Measurements from ENCODE around the gene MAIP1. TPM values are rescaled to one million over a fixed set of nuclear protein-coding genes. Genes with fewer than 3 reads are reported as not detected.
A peak's percentile ranks its signal among the peaks of the same experiment; 100 is the strongest.

Gene MAIP1
- total RNA-seq, 1 experiment from 2014 or later: 32.3 TPM

- no peaks in the 10 kb centered on the region for H3K9me3 ChIP-seq (ENCODE audit: control insufficient read depth, low read depth, low read length)
- H4K20me1 ChIP-seq (ENCODE audit: control insufficient read depth, insufficient read depth, insufficient read length): no peaks in the 10 kb centered on the region
- TF ChIP-seq CTCF (conservative IDR thresholded peaks at IDR 0.05): no peak
- peak overlapping the region in 1 of 3 experiments; percentile 78; a peak in 1 of 7 replicates for H3K27ac Mint-ChIP-seq
- H4K91ac ChIP-seq (ENCODE audit: insufficient read length, low read depth, low read length): no peak overlapping the region
- H3K56ac ChIP-seq (ENCODE audit: insufficient read length, low read depth, low read length): no peak overlapping the region
- no peak overlapping the region for H2BK120ac ChIP-seq (ENCODE audit: low read depth, low read length, poor library complexity, severe bottlenecking)
- WGBS (ENCODE audit: extremely low coverage, insufficient read length, low lambda C conversion rate): no CpG with 5 or more reads among the region's 2 CpGs
- peaks cover 25 to 42% (median 37%) of the 10 kb centered on the region in 3 experiments for H3K36me3 Mint-ChIP-seq (ENCODE audit: insufficient read depth in 1 of 3, low read depth in 3 of 3)
- no peak overlapping the region for H3K14ac ChIP-seq (ENCODE audit: insufficient read depth, low read length)
- H2AFZ ChIP-seq (ENCODE audit: low read length): no peak overlapping the region
- no peak for DNase-seq
- no peak overlapping the region for H3K4me3 Mint-ChIP-seq
- H3K23me2 ChIP-seq (ENCODE audit: insufficient read length, low read depth, low read length, poor library complexity, severe bottlenecking): no peaks in the 10 kb centered on the region
- no peak overlapping the region for H2BK15ac ChIP-seq (ENCODE audit: low read depth, low read length)
- no peak overlapping the region for H2BK5ac ChIP-seq (ENCODE audit: insufficient read length, low read length)
- H2BK12ac ChIP-seq (ENCODE audit: insufficient read length, low read depth, low read length): no peak overlapping the region
- no peak overlapping the region for H3K27ac ChIP-seq (ENCODE audit: insufficient read length, low read depth, low read length)
- no peaks in the 10 kb centered on the region for H3K9me3 Mint-ChIP-seq
- no peak overlapping the region for H3K18ac ChIP-seq (ENCODE audit: insufficient read length, low read depth, low read length)
- no peak overlapping the region for H3K4me2 ChIP-seq (ENCODE audit: insufficient read depth, insufficient read length, low read length)
- peaks cover 37 to 40% of the 10 kb centered on the region in 2 experiments for H3K4me1 Mint-ChIP-seq
- H3K9ac ChIP-seq (ENCODE audit: extremely low read depth, insufficient read length, low read length): no peak overlapping the region
- H3T11ph ChIP-seq (ENCODE audit: low read length): no peak overlapping the region
- H3K79me1 ChIP-seq (ENCODE audit: insufficient read depth, low read depth, low read length, poor library complexity, severe bottlenecking): peaks cover 4% of the 10 kb centered on the region
- no peaks in the 10 kb centered on the region for H3K4me1 ChIP-seq (ENCODE audit: insufficient read depth, low read length)
- peaks cover 12% of the 10 kb centered on the region; the same call in 1 of the 2 replicates for H3K79me2 ChIP-seq (ENCODE audit: insufficient read depth, low read length)
- H3K27me3 ChIP-seq (ENCODE audit: insufficient read depth, low read length): no peaks in the 10 kb centered on the region
- no peak overlapping the region for H4K8ac ChIP-seq (replicated peaks; ENCODE audit: insufficient read length, low read depth, low read length)
- H3K23ac ChIP-seq (ENCODE audit: insufficient read length, low read depth, low read length): no peak overlapping the region
- H4K5ac ChIP-seq (ENCODE audit: insufficient read length, low read depth, low read length): no peak overlapping the region
- no peak overlapping the region for H2BK20ac ChIP-seq (ENCODE audit: low read depth, low read length, poor library complexity, severe bottlenecking)
- no peaks in the 10 kb centered on the region for H3K27me3 Mint-ChIP-seq (ENCODE audit: low read depth)
- no peak overlapping the region for H3K4ac ChIP-seq (ENCODE audit: low read depth, low read length)
- no peak overlapping the region for H2AK5ac ChIP-seq (ENCODE audit: insufficient read length, low read length)
Observed at GRCh38 chr2:199923924-199924323, 31.5 kb upstream of the MAIP1 start.
